GM04504 (cell line): ENCODE results near the gene SCEL.
"Not testable (repeated sequence)": the region's sequence is repeated elsewhere in the genome, so short reads cannot be mapped to it uniquely, and the experiment has no call there.

Experiments
- DNase-seq: peaks from one replicate; pipeline ENCODE4 v3.0.0-alpha.2; 2012; ENCODE audit warnings: low read depth

SCEL gene

DNA sequence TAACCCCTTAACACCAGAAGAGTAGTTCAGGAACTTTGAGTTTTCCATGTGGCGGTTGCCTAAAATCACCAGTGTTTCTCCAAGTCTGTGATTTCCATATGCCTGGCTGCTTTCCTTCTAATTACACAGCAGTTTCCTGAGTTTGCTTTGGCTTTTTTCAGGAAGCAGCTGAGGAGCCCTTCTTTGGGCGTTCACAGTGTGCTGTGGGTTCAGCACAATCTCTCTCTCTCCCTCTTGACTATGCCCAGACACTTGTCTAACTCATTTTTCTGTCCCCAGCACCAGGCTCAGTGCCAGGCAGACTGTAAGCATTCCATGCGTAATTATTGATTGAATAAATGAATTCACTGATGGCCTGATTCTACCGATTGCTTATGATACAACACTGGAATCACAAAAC lies 19.7 kb downstream of the SCEL start:
- no peak for DNase-seq

DNA sequence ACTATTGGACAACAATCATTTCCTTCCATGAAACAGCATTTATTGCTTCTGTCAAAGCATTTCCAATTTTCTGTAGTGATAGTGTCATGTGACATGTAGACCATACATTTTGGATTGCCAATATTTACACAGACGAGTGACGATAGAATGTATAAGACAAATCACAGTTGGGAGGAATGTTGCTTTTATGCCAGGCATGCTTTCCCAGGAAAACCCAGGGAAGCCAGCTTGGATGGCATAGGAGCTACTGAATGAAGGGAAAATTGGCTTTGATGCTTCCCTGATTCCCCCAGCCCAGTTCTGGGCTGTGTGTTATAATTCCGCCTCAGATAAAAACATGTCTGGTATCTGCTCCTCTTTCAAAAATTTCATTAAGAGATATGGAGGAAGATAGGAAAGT lies 22.5 kb downstream of the SCEL start:
- DNase-seq = no peak

DNA sequence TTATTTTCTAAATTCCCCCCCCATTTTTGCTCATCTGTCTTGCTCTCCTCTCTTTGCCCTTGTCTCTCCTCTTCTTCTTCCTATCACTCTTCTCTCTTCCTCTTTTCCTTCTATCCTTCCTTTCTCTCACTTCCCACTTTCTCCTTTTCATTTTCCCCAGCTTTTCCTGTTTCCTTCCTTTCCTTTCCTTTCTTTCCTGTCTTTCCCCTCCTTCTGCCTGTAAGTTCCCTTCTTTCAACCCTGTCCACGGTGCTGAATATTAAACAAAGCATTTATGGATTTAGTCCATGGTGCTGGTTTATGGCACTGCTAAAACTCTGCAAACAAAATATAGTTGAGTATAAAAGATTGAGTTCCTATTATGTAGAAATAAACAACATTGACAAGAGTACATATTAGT lies 27.6 kb downstream of the SCEL start:
- DNase-seq = no peak

DNA sequence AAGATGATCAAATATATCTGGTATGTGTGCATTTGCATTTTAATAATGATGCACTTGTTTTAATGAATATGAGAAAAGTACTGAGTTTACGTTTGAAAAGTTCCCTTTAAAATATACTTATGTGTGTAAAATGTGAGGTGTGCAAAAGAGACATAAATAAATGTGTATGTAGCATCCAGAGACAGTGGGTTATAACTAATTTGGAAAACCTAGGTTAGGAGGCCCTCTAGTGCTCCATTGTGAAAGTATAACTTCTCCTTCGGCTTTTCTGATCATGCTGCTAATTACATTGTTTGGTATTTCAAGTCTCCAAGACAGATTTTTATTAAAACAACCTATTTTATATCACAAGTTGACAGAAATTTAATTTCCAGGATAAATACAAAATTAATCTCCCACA lies 30.1 kb downstream of the SCEL start:
- DNase-seq = no peak

DNA sequence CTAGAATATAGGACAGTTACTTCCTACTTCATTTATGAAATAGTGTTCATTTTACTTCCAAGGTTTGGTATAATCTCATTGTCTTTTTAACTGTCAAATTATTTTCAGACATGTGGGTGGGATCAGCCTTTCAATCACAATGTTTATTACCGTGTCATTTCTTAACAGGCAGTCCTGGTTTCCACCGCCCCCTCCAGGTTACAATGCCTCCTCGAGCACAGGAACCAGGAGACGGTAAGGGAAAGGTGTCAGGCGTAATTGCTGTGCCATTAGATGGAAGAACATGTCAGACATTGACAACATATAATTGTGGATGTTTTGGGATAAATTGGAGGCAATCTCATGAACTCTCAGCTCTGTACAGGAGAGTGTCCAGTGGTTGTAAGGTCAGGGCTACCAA lies 36.5 kb downstream of the SCEL start:
- DNase-seq = no peak

DNA sequence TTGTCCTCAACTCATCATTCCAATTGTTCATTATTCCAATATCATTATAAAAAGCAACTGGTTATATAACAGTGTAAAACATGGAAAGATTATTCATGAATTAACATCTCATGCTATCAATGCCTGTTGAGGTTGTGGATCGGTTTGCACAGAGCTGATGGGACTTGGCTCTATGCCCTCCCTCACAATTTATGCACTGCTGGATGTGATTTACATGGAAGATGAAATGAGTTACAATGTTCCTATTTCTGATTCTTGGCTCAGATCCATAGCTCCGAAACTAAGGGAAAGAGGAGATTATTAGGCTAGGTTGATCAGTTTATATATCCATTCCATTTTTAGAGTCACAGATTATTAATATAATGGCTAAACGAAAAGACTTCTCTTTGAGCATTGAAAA lies 38.6 kb downstream of the SCEL start:
- no peak for DNase-seq

DNA sequence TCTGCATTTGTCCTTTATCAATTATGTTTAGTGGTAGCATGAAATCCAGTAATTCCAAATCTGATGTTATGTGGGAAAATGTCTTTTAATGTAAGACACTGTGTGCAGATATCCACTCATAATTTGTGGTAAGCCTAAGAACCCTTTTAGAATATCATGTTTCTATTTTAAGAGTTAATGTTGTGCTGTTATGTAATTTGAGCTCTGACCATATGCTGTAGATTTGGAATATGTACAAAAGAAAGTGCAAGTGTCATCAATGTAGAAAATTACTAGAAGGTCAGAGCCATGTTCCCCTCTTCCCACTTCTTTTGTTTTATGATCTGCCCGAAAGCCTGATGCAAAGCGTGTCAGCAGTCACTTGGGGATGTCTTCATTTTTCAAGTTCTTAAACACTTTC lies 44.5 kb downstream of the SCEL start:
- DNase-seq = no peak

DNA sequence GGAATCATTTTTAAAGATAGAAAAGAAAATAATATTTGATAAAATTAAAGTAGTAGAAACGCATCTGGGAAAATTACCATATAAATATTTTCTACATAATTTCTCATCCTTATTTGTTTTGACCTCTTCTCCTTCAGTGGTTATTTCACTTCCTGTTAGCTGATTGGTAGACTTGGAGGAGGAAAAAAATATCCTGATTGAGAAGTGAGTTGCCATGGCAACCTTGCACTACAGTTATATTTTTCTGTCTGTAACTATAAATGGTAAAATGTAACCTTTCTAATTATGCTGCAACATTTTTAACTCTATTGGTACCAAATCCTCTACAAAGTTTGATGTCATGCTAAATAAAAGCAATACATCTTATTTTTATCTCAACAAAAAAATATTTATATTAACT lies 45.2 kb downstream of the SCEL start:
- no peak for DNase-seq

DNA sequence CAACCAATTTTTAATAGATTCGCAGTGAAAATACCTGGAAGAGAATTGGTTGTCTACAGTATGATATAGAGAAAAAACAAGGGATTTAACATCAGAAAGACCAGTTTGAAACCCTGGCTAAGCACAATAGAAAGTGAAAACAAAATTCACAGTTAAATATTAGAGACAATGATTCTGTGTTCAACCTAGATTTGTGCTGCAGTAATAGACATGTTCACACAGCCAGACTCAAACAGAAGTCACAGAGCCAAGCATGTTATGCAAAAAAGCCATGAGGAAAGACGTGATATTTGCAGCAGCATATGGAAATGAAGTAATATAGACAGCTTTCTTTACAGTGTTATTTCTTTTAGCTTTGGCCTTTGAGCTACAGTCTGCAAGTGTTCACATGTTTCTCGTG lies 48.1 kb downstream of the SCEL start:
- no peak for DNase-seq

DNA sequence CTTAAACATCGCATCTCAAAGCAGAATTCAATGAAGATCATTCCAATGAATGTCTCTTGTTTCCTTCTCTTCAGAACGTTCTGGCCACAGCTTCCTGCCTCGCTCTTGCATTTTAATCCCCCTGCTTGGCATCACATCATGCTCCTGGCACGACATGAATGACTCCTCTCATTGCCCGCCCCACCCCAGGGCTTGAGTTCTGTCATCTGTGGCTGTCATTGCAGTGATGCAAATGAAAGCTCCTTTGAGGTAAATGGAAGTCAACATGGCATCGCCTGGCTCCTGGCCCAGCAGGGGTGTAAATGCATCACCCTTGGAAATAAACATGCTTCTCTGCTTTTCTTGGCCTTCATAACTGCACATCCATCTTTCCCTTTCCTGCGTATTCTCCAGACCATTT lies 48.6 kb downstream of the SCEL start:
- DNase-seq = no peak

DNA sequence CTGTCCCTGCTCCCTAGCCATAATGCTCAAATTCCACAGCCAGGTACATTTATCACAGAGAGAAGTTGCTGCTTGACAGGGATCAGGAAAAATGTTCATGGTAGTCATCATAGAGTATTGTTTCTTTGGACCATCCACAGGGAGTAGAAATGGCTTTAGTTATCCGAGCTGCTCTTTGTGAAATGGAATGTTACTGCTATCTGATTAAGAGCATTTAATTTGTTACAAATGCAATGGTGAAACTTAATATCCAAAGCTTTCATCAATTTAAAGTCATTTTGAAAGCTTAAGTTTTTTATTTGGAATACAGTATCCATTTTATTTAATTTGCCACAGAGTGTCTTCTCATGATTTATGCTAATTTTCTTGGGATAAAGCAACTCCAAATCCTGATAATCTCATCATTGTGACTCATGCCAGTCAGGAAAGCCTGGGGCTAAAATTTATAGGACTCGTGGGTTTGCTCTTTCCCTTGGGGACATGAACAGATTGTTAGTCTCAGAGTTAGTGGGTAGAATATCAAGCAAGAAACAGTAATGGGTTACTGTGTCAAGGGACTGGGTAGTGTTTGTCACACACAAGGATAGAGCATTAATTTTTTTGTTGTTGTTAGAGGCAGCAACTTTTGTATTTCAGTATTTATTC lies 59.8 kb downstream of the SCEL start:
- DNase-seq = no peak

DNA sequence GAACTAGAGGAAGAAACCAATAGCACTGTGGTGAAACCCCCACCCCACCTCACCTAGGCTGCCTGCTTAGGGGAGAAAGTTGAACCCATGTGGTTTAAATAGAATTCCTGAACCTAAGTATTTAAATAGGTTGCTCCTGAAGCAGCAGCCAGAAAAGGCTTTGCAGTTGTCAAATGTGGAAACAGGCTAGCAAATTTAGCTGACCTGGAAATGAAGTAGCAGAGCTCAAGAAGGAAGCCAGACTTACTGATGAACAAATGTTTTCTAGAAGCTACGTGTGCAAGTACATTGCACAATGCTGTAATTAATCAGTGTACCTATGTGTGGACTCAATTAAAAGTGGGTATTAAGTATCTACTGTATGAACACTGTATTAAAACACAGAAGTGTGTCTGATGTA lies 61.3 kb downstream of the SCEL start:
- DNase-seq = no peak

DNA sequence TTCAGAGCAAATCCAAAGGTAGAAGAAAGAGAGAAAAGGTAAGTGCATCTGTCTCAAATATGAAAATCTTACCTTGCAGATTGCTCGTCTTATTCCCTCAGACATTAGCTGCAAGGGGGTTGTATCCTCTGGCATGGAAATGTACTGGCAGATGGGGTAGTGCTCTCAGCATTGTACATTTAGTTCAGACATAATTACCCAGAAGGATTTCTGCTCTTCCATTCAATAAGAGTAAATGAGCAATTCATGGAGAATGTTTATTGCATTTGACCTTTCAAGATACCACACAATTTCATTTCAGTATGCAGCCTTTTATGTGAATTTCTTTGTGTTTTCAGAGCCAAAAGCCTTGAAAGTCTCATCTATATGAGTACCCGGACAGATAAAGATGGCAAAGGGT lies 63.8 kb downstream of the SCEL start:
- DNase-seq = no peak

DNA sequence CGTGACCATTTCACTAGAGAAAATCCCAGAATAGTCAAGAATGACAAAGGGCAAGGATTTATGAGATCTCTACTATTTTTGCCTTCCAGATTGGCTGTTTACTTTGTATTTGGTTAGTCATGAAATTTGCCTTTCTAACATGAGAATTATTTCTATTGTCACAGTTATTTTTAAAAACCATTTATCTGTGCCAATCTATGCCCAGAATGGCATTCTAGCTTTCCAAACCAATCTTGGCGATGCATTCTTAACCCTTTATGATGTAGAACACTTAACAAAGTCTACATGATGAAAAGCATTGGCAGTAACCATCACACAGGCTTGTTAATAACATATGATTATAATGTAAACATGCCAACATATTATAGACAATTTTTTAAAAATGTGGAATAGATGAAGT lies 65.2 kb downstream of the SCEL start:
- no peak for DNase-seq

DNA sequence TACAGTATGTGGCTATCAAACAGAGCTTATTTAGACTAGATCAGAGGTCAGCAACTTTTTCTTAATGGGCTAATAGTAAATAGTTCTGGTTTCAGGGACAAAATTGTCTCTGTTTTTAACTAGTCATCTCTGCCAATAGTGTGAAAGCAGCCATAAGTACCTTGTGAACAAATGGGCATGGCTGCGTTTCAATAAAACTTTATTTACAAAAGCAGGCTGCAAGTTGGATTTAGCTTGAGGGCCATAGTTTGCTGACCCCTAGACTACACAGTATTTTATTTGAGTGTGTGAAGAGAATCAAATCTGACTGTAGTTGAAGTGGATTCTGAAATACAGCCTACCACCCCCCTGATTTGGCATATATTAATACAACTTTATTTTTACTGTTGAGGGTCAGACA lies 75.6 kb downstream of the SCEL start:
- no peak for DNase-seq

DNA sequence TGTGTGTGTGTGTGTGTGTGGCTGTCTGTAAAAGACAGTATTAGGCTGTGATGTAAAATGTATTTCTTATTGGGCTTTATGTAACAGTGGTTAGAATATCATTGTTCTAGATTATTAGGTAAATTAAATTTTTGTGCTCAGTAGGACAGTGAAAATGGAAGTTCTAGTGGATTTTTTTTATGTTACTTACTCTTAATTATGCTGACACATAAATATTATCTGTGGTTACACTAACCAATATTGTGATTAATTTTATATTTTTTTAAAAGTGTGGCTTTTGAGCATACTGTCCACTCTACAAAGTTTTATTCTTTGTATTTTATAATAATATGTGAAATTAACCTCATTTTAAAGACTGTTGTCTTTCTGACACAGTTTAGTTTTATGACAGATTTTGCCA lies 80.5 kb downstream of the SCEL start:
- DNase-seq = no peak

DNA sequence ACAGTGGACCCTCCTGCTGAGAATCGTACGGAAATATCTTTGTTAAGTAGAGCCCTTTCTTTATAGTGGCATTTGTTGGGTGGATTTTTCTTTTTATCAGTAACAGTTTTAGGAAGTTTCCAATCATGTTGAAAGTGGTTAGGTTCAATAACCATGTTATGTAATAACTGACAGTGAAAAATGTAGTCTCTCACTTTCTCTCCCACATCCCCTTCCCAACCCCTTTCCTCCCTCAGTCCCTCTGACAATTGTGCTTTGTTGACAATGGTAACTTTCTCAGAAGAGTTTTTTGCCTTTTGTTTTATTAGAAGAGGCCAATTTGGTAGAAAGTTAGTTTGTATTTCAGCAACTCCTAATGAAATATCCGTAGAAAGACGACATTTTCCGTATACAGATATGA lies 84.1 kb downstream of the SCEL start:
- no peak for DNase-seq

DNA sequence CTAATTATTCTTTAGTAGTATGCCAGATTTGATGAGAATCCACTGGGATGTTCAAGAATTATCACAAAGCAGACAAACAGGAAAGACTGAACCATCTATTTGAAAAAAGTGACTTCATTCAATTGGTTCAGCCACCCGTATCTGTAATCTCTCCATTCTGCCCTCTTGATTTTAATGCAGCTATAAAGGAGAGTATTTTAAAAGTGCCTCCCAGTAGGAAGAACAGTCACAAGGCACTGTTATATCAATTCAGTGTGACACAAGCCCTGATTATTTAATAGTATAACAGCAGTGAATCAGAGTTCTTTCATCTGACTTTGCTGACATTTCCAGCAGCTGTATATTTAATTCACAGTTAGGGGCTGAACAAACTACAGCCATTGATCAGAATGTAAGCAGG lies 84.6 kb downstream of the SCEL start:
- DNase-seq = no peak

DNA sequence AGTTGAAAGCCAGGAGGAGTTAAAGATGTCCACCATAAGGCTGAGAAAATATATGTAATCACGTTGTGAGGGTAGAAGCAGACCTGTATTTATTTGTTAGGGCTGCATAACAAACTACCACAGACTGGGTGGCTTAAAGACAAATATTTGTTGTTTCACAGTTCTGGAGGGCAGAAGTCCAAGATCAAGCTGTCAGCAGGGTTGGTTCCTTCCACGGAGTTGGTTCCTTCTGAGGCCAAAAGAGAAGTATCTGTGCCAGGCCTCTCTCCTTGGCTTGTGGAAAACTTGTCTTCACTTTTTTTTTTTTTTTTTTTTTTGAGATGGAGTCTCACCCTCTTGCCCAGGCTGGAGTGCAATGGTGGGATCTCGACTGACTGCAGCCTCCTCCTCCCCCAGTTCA lies 88.3 kb downstream of the SCEL start:
- no peak for DNase-seq

DNA sequence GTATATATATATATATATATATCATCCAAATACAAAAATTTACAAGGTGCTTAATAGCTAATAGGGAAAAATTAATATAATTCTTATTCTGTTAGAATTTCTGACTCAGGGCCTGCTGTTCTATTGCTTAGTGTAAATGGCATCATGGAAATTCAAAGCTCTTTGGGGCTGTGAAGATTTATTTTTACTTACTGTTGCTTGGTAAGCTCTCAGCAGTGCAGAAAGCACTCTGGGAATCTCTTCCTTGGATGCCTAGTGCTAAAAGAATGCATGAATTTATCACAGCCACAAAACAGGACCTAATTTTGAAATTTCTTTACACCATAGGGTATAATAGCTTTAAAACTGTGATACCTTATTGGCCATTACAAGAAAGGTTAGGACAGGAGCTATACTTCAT lies 92.7 kb downstream of the SCEL start:
- DNase-seq = no peak

DNA sequence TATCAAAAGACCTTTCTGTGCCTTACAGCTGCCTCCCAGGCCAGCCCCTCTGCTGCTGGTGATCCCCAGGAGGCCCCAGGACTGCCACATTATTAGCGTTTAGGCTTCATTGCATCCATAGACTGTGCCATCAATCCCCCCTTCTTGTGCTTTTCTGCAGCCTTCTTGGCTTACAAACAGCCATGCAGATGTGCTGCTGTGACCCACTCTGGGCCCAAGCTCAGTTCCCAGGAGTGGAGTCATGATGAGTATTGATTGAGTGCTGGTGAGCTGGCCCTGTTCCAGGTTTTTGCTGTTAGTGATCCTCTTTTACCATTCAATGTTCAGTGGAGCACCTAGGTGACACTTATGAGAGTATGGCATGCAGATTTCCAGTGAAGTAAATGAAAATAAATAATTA lies 102.1 kb downstream of the SCEL start:
- DNase-seq = no peak

DNA sequence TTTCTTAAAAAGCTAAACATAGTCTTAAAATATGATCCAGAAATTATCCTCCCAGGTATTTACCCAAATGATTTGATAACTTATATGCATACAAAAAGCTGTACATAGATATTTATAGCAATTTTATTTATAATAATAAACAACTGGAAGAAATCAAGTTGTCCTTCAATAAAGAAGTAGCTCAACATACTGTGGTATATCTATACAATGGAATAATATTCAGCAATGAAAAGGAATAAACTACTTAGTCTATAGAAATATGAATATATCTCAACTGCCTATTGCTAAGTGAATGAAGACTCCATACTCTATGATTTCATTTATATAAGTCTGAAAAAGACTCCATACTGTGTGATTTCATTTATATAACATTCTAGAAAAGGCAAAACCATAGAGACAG lies 114.9 kb downstream of the SCEL start:
- no peak for DNase-seq

DNA sequence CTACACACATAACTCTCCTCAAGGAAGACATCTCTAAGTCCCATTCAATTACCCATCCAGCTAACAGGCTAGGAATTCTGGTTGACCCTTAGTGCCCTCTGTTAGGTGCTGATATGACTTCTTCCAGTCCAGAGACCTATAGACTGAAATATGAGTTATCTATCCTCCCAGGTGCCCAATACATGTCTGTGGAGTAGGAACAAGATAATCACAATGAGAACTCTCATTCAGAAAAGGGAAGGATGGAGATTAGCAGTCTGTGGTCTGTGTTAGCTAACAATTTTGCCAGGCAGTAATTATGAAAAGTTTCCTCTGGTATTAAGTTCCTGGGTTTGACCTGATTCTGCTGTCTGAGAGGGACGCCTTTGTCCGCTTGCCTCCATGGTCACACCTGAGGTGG lies 117.8 kb downstream of the SCEL start:
- DNase-seq = no peak

DNA sequence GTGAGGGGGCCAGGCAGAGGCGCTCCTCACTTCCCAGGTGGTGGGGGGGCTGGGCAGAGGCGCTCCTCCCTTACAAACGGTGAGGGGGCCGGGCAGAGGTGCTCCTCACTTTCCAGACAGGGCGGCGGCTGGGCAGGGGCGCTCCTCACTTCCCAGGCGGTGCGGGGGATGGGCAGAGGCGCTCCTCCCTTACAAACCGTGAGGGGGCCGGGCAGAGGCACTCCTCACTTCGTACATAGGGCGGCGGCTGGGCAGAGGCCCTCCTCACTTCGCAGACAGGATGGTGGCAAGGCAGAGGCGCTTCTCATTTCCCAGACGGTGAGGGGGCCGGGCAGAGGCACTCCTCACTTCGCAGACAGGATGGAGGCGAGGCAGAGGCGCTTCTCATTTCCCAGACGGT lies 124.5 kb downstream of the SCEL start:
- not testable (repeated sequence) for DNase-seq

DNA sequence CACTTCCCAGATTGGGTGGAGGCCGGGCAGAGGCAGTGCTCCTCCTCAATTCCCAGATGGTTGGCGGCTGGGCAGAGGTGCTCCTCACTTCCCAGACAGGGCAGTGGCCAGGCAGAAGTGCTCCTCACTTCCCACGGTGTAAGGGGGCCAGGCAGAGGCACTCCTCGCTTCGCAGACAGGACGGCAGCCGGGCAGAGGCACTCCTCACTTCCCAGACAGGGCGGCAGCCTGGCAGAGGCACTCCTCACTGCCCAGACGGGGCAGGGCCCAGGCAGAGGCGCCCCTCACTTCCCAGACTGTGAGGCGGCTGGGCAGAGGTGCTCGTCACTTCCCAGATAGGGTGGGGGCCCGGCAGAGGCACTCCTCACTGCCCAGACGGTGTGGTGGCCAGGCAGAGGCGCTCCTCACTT lies 125.3 kb downstream of the SCEL start:
- DNase-seq = no peak
